GM23248 (cell line): ENCODE measurements around the gene NFIC.

Experiments used
- EZH2 ChIP-seq: fragments of 200-600 bp; sonication (generic); IDR thresholded peaks from 2 replicates; pipeline ENCODE4 v1.6.1; 2018; ENCODE audit warnings: antibody characterized with exemption, mild to moderate bottlenecking; ENCODE audit not compliant: insufficient read depth, poor library complexity, severe bottlenecking
- EZH2phosphoT487 ChIP-seq: fragments of 200-600 bp; sonication (generic); IDR thresholded peaks from 2 replicates; pipeline ENCODE4 v1.6.1; 2018; ENCODE audit warnings: antibody characterized with exemption, moderate library complexity, mild to moderate bottlenecking, low read depth; ENCODE audit not compliant: insufficient read depth

DNA sequence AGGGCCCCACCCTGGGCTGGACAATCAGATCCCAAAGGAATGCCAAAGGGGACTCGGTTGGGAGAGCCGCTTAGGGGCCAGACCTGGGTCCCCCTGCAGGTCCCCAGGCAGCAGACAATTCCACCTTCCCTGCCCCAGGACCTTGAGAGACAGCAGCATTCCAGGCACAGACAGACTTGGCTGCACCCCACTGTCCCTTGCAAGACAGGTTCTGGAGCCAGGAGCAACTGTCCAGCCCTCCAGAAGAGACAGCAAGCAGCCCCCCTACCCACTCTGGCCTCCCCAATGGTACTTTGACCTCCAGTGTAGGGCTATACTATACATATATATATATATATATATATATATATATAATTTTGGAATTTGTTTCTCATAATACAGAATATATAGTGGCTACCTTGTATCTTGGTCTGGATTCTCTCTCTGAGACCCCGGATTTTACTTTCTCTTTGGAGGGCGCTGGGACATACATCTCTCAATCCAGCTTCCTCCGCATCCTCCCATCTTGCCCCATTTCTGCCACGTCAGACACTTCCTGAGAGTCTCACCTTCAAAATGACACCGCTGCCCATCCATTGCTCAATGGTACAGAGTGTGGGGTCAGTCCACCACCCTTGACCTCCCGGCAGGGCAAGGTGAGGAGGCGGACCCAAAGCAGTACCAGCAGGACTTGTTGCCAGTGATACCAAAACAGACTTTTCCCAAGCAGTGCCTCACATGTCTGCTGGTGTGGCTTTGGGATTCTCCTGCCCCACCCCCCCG lies 101.2 kb downstream of the NFIC start:
- TF ChIP-seq EZH2 (no peak), EZH2phosphoT487 (no peak)
